A673 (cell line): ENCODE data around the gene TAP1. TPM values are rescaled to one million over a fixed set of nuclear protein-coding genes. Genes with fewer than 3 reads are reported as not detected.

Source experiments
- BruUV-seq: library from RNA; stranded (reverse); fragments of 400-500 nt; replicated peaks from 2 replicates; lab custom pipeline; 2021; lab: Mats Ljungman, UMichigan
- CTCF ChIA-PET: fragments of 300-600 bp; sonication (Branson Sonifier 250); formaldehyde crosslinking; loops from one replicate; lab custom pipeline; 2022; ENCODE audit warnings: antibody characterized with exemption; lab: Charles Lee
- POLR2A ChIA-PET: fragments of 300-600 bp; sonication (Branson Sonifier 250); formaldehyde crosslinking; loops from one replicate; lab custom pipeline; 2022; ENCODE audit warnings: antibody characterized with exemption; ENCODE audit not compliant: low non-redundant PET; lab: Charles Lee
- DNase-seq: peaks from one replicate; pipeline ENCODE4 v3.0.0-alpha.2; 2015; ENCODE audit warnings: low spot score
- H3K27ac ChIP-seq: fragments of 200-600 bp; sonication (generic); 2 replicates; pipeline ENCODE4 v1.5.1; 2016; ENCODE audit warnings: mixed run types, low read depth, mild to moderate bottlenecking, mixed read lengths, antibody characterized with exemption, low read length; ENCODE audit not compliant: poor library complexity, severe bottlenecking
- H3K27me3 ChIP-seq: fragments of 200-600 bp; sonication (generic); replicated peaks from 2 replicates; pipeline ENCODE4 v1.6.1; 2017; ENCODE audit warnings: mixed run types, low read depth, mild to moderate bottlenecking, mixed read lengths, antibody characterized with exemption, low read length; ENCODE audit not compliant: insufficient read depth, poor library complexity
- H3K36me3 ChIP-seq: fragments of 200-600 bp; sonication (generic); 2 replicates; pipeline ENCODE4 v1.6.1; 2016; ENCODE audit warnings: mixed run types, mild to moderate bottlenecking, mixed read lengths, antibody characterized with exemption, low read length; ENCODE audit not compliant: insufficient read depth, poor library complexity, severe bottlenecking
- H3K4me1 ChIP-seq: fragments of 200-600 bp; sonication (generic); 2 replicates; pipeline ENCODE4 v1.6.1; 2017; ENCODE audit warnings: mixed run types, mild to moderate bottlenecking, mixed read lengths, antibody characterized with exemption, low read length; ENCODE audit not compliant: insufficient read depth, poor library complexity, severe bottlenecking
- H3K4me3 ChIP-seq: fragments of 200-600 bp; sonication (generic); 2 replicates; pipeline ENCODE4 v1.5.1; 2016; ENCODE audit warnings: low read depth, mixed run types, mild to moderate bottlenecking, mixed read lengths, low read length; ENCODE audit not compliant: poor library complexity, severe bottlenecking
- H3K9me3 ChIP-seq: fragments of 200-600 bp; sonication (generic); 2 replicates; pipeline ENCODE4 v1.6.1; 2016; ENCODE audit warnings: mixed run types, low read depth, mild to moderate bottlenecking, mixed read lengths, antibody characterized with exemption, low read length; ENCODE audit not compliant: poor library complexity, severe bottlenecking
- EZH2 ChIP-seq: fragments of 200-600 bp; sonication (generic); IDR thresholded peaks from 2 replicates; pipeline ENCODE4 v1.6.1; 2017; ENCODE audit warnings: borderline replicate concordance, low read depth, mild to moderate bottlenecking, mixed read lengths, antibody characterized with exemption, low read length; ENCODE audit not compliant: poor library complexity, severe bottlenecking
- intact Hi-C: fragments of 100-400 bp; cut with micrococcal nuclease; formaldehyde crosslinking; loops from one replicate; pipeline ENCODE4 v1.10.0; 2022; ENCODE audit not compliant: unreplicated experiment
- total RNA-seq: library from RNA; stranded (reverse); gene quantifications from 2 replicates; pipeline ENCODE4 v1.2.3, GENCODE V29; 2021
- TF ChIP-seq, protein P1 (sequence below): fragments of 300-800, 200-600 bp; sonication (generic); conservative IDR thresholded peaks from 2 replicates; pipeline ENCODE4 v1.5.1; 2017; ENCODE audit warnings: low read depth, mild to moderate bottlenecking, antibody characterized with exemption, low read length, moderate library complexity, mixed read lengths

TAP1 gene
- total RNA-seq, 1 experiment from 2014 or later, result 12.3 TPM

DNA sequence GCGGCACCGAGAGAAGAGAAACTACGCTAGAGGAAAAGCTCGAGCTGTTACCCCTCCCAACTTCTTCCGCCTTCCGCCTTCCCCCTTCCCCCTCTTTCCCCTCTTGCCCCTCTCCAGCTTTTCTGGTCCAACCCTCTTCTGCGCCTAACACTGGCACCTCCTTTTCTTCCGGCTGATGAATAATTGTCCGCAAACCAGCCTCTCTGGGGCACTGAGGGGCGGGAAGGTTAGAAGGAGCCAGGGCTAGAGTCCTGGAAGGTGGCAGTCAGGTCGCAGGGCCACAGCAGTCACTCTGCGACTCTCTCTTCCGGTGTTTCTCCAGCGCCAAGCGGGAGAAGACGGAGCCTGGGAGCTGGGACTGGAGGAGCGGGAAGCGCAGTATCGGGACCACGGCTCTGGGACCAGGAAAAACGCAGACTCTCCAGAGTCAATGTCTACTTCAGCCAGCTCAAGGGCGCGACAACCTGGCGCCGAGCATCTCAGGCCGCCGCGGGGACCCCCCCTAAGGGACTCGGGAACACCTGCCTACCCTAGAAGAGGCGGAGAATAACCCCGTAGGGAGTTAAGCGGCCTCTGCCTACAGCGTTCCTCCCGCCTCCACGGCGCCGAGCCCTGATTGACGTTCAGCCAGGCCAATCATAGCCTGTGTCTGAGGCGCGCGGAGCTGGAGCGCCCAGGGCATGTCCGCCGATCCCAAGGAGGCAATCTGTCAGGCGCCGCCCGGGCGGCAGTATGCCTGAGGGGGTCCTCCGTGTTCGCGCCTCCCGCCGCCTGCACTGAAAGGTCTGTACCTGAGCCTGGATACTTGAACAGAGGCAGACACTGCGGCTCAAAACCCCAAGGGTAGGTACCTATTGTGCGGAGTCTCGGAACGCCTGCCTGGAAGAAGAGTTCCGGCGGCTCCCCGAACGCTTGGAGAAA lies 40.8 kb upstream of the TAP1 start:
- peak overlapping the region; percentile 87 for H3K4me3 ChIP-seq
- peak; percentile 96 for DNase-seq
- peaks cover 8% of the 10 kb centered on the region for H3K4me1 ChIP-seq
- CTCF ChIA-PET, result interaction anchor here (0.5 to 2.1 kb wide), 5 partner anchors 11 to 90 kb away, joined by 3 to 12 read pairs (median 4); no protein-coding TSS in a partner anchor
- H3K27ac ChIP-seq, result peak overlapping the region; percentile 86
- no peak for TF ChIP-seq EZH2
- TF ChIP-seq, protein P1, sequence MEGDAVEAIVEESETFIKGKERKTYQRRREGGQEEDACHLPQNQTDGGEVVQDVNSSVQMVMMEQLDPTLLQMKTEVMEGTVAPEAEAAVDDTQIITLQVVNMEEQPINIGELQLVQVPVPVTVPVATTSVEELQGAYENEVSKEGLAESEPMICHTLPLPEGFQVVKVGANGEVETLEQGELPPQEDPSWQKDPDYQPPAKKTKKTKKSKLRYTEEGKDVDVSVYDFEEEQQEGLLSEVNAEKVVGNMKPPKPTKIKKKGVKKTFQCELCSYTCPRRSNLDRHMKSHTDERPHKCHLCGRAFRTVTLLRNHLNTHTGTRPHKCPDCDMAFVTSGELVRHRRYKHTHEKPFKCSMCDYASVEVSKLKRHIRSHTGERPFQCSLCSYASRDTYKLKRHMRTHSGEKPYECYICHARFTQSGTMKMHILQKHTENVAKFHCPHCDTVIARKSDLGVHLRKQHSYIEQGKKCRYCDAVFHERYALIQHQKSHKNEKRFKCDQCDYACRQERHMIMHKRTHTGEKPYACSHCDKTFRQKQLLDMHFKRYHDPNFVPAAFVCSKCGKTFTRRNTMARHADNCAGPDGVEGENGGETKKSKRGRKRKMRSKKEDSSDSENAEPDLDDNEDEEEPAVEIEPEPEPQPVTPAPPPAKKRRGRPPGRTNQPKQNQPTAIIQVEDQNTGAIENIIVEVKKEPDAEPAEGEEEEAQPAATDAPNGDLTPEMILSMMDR, result 0 out of 2 replicates have a peak, but pooled peaks have one; percentile 12
- intact Hi-C loops, result loop anchor here (10.0 kb wide), 1 partner anchor 250 kb away; no protein-coding TSS in a partner anchor
- H3K27me3 ChIP-seq, result no peaks in the 10 kb centered on the region
- no peaks in the 10 kb centered on the region for H3K9me3 ChIP-seq
- BruUV-seq, result no TSS peak
- H3K36me3 ChIP-seq, result no peaks in the 10 kb centered on the region
- POLR2A ChIA-PET, result interaction anchor here (0.6 to 1.2 kb wide), 3 partner anchors 76 to 78 kb away, joined by 3 to 8 read pairs (median 4); no protein-coding TSS in a partner anchor

DNA sequence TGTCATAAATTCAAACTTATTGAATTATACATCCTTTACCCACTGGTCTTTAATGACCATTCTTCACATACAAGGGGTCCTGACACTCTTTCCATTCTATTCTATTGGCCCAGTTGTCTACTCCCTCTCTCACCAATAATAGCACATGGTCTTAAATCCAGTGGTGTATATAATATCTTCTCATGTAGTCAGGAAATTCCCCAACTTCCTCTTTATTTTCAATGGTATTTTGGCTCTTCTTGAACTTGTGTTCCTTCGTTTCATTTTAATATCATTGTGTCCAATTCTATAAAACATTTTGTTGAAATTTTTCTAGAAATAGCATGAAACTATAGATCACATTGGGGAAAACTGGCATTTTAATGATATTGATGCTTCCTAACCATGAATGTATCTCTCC lies 37.3 kb upstream of the TAP1 start:
- CTCF ChIA-PET, result no interaction called here

DNA sequence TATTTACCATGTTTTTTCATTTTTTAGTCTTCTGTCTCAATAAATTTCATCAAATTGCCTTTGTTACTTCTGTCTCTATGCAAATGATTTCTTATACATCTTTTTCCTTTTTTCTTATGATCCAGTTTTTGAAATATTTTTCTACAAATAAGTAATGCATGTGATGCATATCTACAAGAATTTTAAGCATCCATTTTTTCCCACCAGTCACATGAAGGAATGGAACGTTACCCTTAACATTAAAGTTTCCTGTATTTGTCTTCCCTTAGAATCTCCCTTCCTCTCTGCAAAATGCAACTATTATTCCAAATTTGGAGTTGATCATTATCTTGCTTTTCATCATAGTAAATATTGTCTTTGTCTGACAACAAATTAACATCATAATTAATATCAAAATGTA lies 36.0 kb upstream of the TAP1 start:
- no peak for TF ChIP-seq EZH2
- TF ChIP-seq, protein P1, result no peak
- no peak for DNase-seq
- ChIA-PET POLR2A (interaction anchor here (0.5 kb wide), 1 partner anchor 65 kb away, joined by 7 read pairs; no protein-coding TSS in a partner anchor), CTCF (no interaction called here)
- no peaks in the 10 kb centered on the region for H3K4me1 ChIP-seq
- no peaks in the 10 kb centered on the region for H3K36me3 ChIP-seq
- no peak overlapping the region for H3K27ac ChIP-seq
- no TSS peak for BruUV-seq
- intact Hi-C loops, result no loop called here
- no peak overlapping the region for H3K4me3 ChIP-seq
- H3K27me3 ChIP-seq, result no peaks in the 10 kb centered on the region
- H3K9me3 ChIP-seq, result no peaks in the 10 kb centered on the region

More for the DNA sequence above, 37.3 kb upstream of the TAP1 start:
- H3K4me1 ChIP-seq, result peaks cover 8% of the 10 kb centered on the region
- no peak overlapping the region for H3K27ac ChIP-seq
- H3K4me3 ChIP-seq, result no peak overlapping the region
- TF ChIP-seq EZH2, result no peak
- TF ChIP-seq, protein P1, result no peak
- no peak for DNase-seq
- POLR2A ChIA-PET, result no interaction called here
- H3K27me3 ChIP-seq, result no peaks in the 10 kb centered on the region
- intact Hi-C loops, result loop anchor here (10.0 kb wide), 1 partner anchor 254 kb away; no protein-coding TSS in a partner anchor
- no TSS peak for BruUV-seq
- H3K9me3 ChIP-seq, result no peaks in the 10 kb centered on the region
- H3K36me3 ChIP-seq, result no peaks in the 10 kb centered on the region
